ENCODE measurements around the gene ERN2.

DNA sequence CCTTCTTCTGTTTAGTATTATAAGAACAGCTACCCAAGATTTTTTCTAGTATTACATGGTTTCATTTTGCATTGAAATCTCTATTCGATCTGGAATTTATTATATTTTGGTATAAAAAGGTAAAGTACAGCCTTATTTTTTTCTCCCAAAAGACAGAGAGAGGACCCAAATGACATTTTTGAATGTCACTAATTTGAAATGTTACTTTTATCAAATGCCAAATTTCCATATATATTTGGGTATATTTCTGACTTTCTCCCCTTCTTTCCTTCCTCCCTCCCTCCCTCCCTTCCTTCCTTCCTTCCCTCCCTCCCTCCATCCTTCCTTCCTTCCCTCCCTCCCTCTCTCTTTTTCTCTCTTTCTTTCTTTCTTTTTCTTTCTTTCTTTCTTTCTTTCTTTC, 35.6 kb upstream of the ERN2 start:
- TF ChIP-seq CTCF (IDR thresholded peaks at IDR 0.05; ENCODE audit: low read depth, low read length, poor library complexity, severe bottlenecking) (no peak), EZH2phosphoT487 (IDR thresholded peaks at IDR 0.05; ENCODE audit: borderline replicate concordance, low read length) (no peak)
